ENCODE measurements around the gene CTDP1.

DNA sequence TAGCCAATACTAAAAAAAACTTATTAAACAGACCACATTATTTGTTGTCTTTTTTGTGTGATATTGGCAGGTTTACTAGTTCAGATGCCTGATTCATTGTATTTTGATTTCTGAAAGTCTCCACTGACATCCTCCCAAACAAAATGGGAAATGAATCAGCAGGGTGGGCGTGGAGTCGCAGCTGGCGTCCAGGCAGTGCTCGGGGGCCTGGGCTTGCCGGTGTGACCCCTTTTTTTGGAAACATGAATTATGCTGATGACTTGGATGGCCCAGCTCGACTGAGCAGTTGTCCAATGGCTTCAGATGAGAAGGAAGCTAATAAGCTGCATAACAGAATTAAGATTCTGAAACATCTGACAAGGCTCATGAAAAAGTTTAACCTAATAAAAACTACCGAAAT is 116.4 kb downstream of the CTDP1 start:
- TF ChIP-seq POLR2AphosphoS5 (IDR thresholded peaks at IDR 0.05; ENCODE audit: borderline replicate concordance, low read depth, low read length) (no peak), EZH2 (IDR thresholded peaks at IDR 0.05) (no peak)
